ENCODE measurements around the gene TACO1.

Gene TACO1

GRCh38 chr17:63601439-63602371 is 1.0 kb downstream of the TACO1 start:
- DNase-seq = no peak

- DNase-seq = no peak
Observed at GRCh38 chr17:63609816-63610573, 9.3 kb downstream of the TACO1 start.

GRCh38 chr17:63610854-63611253 is 10.2 kb downstream of the TACO1 start:
- no peak for DNase-seq

- no peak for DNase-seq
Observed at GRCh38 chr17:63611354-63611753, 10.7 kb downstream of the TACO1 start.

- DNase-seq = no peak
Observed at GRCh38 chr17:63613663-63614062, 13.0 kb downstream of the TACO1 start.

GRCh38 chr17:63621229-63621683 is 20.6 kb downstream of the TACO1 start:
- no peak for DNase-seq

GRCh38 chr17:63621684-63622573 is 21.2 kb downstream of the TACO1 start, which contains the start of gene MAP3K3:
TSS of gene MAP3K3 (plus strand) at chr17:63622417. CDS start at chr17:63622760, 343 bp downstream.
- peak; percentile 90 to 91 for DNase-seq

GRCh38 chr17:63622574-63623390 is 22.1 kb downstream of the TACO1 start:
- peak in 1 of 2 donors; percentile 52 for DNase-seq

- no peak for DNase-seq
Observed at GRCh38 chr17:63623786-63624530, 23.3 kb downstream of the TACO1 start.

GRCh38 chr17:63624531-63624880 is 23.8 kb downstream of the TACO1 start:
- DNase-seq = no peak

GRCh38 chr17:63626551-63627180 is 26.0 kb downstream of the TACO1 start:
- no peak for DNase-seq

GRCh38 chr17:63629627-63630026 is 28.9 kb downstream of the TACO1 start:
- no peak for DNase-seq

GRCh38 chr17:63631062-63631461 is 30.4 kb downstream of the TACO1 start:
- DNase-seq = no peak

- no peak for DNase-seq
Observed at GRCh38 chr17:63631626-63632025, 30.9 kb downstream of the TACO1 start.

- no peak for DNase-seq
Observed at GRCh38 chr17:63633742-63634141, 33.0 kb downstream of the TACO1 start.

- no peak for DNase-seq
Observed at GRCh38 chr17:63634163-63634562, 33.5 kb downstream of the TACO1 start.

GRCh38 chr17:63634816-63635215 is 34.1 kb downstream of the TACO1 start:
- DNase-seq = no peak

- no peak for DNase-seq
Observed at GRCh38 chr17:63635290-63635689, 34.6 kb downstream of the TACO1 start.

- DNase-seq = no peak
Observed at GRCh38 chr17:63635787-63636186, 35.1 kb downstream of the TACO1 start.

- no peak for DNase-seq
Observed at GRCh38 chr17:63639125-63639524, 38.4 kb downstream of the TACO1 start.

GRCh38 chr17:63640038-63640437 is 39.3 kb downstream of the TACO1 start:
- DNase-seq = no peak

All from stimulated activated CD4-positive, alpha-beta T cell treated with anti-CD3 and anti-CD28 coated beads, Interleukin-2, amount 100 ng/mL, for 48 hours (primary cell).